ENCODE results near the gene FBN2.

DNA sequence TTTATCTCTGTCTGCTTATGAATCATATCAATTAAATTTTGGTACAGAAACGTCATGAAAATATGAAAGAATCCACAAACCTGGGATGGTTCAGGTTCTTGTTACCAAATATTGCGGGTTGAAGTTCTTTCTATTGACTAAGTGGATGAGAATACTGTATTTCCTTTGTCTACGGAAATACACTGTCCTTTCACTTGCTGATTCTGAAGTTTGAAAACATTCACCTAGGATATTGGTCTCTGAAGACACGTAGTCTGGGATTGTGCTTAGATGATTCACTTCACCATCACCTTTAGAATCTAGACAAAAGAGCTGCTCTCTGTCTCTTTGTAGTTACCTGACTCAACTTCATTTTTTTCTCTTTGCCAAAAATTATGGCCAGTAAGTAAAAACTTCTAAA, 222.4 kb downstream of the FBN2 start:
- no peak for TF ChIP-seq POLR2AphosphoS5 (IDR thresholded peaks at IDR 0.05; ENCODE audit: low read depth, low read length)
- TF ChIP-seq, protein P1, sequence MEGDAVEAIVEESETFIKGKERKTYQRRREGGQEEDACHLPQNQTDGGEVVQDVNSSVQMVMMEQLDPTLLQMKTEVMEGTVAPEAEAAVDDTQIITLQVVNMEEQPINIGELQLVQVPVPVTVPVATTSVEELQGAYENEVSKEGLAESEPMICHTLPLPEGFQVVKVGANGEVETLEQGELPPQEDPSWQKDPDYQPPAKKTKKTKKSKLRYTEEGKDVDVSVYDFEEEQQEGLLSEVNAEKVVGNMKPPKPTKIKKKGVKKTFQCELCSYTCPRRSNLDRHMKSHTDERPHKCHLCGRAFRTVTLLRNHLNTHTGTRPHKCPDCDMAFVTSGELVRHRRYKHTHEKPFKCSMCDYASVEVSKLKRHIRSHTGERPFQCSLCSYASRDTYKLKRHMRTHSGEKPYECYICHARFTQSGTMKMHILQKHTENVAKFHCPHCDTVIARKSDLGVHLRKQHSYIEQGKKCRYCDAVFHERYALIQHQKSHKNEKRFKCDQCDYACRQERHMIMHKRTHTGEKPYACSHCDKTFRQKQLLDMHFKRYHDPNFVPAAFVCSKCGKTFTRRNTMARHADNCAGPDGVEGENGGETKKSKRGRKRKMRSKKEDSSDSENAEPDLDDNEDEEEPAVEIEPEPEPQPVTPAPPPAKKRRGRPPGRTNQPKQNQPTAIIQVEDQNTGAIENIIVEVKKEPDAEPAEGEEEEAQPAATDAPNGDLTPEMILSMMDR (IDR thresholded peaks at IDR 0.05), result no peak
